DMS 273 (cell line): ENCODE data around the gene ZNF700.
"Not testable (repeated sequence)": the region's sequence is repeated elsewhere in the genome, so short reads cannot be mapped to it uniquely, and the experiment has no call there.

Source experiments
- DNase-seq: peaks from one replicate; lab custom pipeline; 2025; ENCODE audit not compliant: unreplicated experiment; lab: John Stamatoyannopoulos, UW

ZNF700 gene

GRCh38 chr19:11924886-11925650 lies at the start of gene ZNF700:
Gene ZNF700, plus strand, starts transcription at chr19:11925107. Its CDS starts 104 bp downstream, at chr19:11925211.
- DNase-seq, result peak; percentile 97

GRCh38 chr19:11879687-11880266 lies 45.1 kb upstream of the ZNF700 start:
- peak; percentile 22 for DNase-seq

- no peak for DNase-seq
Measured at GRCh38 chr19:11880598-11880997, 44.3 kb upstream of the ZNF700 start.

- peak; percentile 84 for DNase-seq
Measured at GRCh38 chr19:11881151-11881800, 43.6 kb upstream of the ZNF700 start.

- no peak for DNase-seq
Measured at GRCh38 chr19:11882606-11883005, 42.3 kb upstream of the ZNF700 start.

GRCh38 chr19:11887234-11887610 lies 37.7 kb upstream of the ZNF700 start:
- DNase-seq, result peak; percentile 24

GRCh38 chr19:11887611-11888531 lies 37.0 kb upstream of the ZNF700 start, which contains the start of gene ZNF69:
Gene ZNF69, plus strand, starts transcription at chr19:11887782. Its CDS starts 142 bp downstream, at chr19:11887924.
- DNase-seq, result peak; percentile 62

- DNase-seq, result not testable (repeated sequence)
Measured at GRCh38 chr19:11889901-11890300, 35.0 kb upstream of the ZNF700 start.

- no peak for DNase-seq
Measured at GRCh38 chr19:11890634-11891033, 34.3 kb upstream of the ZNF700 start.

GRCh38 chr19:11894851-11895250 lies 30.1 kb upstream of the ZNF700 start:
- DNase-seq, result no peak

- no peak for DNase-seq
Measured at GRCh38 chr19:11902228-11902627, 22.7 kb upstream of the ZNF700 start.

- no peak for DNase-seq
Measured at GRCh38 chr19:11905928-11906327, 19.0 kb upstream of the ZNF700 start.

GRCh38 chr19:11911937-11912336 lies 13.0 kb upstream of the ZNF700 start:
- not testable (repeated sequence) for DNase-seq

GRCh38 chr19:11914417-11915051 lies 10.4 kb upstream of the ZNF700 start:
- DNase-seq, result not testable (repeated sequence)

GRCh38 chr19:11921852-11922495 lies 2.9 kb upstream of the ZNF700 start:
- no peak for DNase-seq

GRCh38 chr19:11925651-11926187 lies 812 bp downstream of the ZNF700 start:
- DNase-seq, result peak; percentile 38

GRCh38 chr19:11927227-11927626 lies 2.3 kb downstream of the ZNF700 start:
- DNase-seq, result no peak

GRCh38 chr19:11931051-11931450 lies 6.1 kb downstream of the ZNF700 start:
- no peak for DNase-seq

GRCh38 chr19:11931513-11931912 lies 6.6 kb downstream of the ZNF700 start:
- DNase-seq, result no peak

- DNase-seq, result not testable (repeated sequence)
Measured at GRCh38 chr19:11935829-11936228, 10.9 kb downstream of the ZNF700 start.
